Activated effector memory CD4-positive, alpha-beta T cell treated with anti-CD3 and anti-CD28 coated beads, Interleukin-2, amount 50 U/mL, for 16 hours (primary cell): Measurements from ENCODE around the gene BABAM2.
"Not testable (repeated sequence)": the region's sequence is repeated elsewhere in the genome, so short reads cannot be mapped to it uniquely, and the experiment has no call there.

Source experiments
- DNase-seq: peaks from one replicate; pipeline ENCODE4 v3.0.0-alpha.2; 2020

BABAM2 gene

DNA sequence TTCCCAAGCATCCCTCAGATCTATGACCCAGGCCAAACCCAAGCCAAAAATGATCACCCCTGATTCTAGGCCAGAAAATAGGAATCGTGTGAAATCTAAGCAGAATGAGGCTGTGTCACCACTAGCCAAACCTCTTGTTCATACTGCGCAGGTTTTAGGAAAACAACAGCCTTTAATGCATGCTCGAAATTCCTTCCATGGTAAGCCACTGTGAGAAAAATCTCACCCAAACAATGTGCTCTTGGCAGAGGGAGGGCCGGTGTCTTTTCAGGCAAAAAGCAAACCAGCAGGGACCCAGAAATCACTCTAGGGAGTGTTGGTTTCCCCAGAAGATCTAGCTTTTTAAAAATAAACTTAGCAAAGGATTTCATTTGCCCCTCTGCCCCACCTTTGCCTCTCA lies 430.9 kb downstream of the BABAM2 start:
- no peak for DNase-seq

DNA sequence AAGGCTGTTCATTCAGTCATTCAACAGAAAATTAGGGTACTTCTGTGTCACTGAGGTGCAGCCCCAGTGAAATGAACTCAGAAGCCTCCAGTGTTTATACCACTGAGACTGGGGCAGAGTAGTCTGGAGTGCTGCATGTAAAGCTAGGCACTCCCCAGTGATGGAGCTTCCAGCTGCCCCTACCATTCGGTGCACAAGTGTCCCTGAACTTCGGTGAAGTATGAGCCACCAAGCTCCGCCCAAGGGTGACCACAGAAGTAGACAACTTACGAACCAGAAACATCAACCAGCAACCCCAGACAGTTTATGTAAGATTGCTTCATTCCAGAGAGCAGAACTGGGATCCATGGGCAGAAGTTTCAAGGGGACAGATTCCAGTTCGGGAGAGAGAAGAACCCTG lies 431.5 kb downstream of the BABAM2 start:
- no peak for DNase-seq

DNA sequence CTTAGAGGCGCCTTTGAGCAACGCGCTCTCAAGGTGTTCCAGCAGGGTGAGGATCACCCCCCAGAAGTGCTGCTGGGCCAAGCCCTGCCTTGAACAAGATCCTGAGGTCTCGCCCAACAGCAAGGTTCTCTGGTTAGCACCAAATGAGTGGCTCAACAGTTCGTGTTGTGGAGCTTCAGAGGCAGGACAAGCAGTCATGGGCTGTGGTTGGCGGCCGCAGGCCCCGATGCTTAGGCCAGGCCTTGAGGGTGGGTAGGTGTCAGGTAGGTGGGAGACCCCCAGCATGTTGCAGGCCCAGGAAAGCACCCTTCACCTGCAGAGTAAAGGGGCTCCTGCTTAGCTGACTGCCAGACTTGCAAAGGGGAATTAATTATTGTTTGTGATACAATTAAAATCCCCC lies 431.9 kb downstream of the BABAM2 start:
- DNase-seq = no peak

DNA sequence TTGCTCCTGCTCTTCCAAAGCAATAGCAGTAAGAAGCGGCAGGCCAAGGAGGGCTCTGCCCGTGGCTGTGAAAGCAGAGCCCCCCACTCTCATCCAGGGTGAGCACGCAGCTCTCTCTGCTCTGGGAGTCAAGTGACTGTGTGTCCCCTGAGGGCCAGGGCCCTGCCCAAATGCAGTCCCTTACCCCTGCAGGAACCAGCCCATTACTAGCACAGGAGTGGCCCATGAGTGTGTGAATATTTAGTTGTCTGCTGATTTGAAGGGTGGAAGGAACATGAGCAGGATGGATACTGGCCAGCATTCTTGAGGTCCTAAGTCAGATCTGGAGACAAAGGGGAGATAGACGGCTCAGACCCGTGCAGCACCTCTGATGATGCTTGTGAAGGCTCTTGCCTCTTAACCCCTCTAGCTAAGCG lies 432.5 kb downstream of the BABAM2 start:
- no peak for DNase-seq

DNA sequence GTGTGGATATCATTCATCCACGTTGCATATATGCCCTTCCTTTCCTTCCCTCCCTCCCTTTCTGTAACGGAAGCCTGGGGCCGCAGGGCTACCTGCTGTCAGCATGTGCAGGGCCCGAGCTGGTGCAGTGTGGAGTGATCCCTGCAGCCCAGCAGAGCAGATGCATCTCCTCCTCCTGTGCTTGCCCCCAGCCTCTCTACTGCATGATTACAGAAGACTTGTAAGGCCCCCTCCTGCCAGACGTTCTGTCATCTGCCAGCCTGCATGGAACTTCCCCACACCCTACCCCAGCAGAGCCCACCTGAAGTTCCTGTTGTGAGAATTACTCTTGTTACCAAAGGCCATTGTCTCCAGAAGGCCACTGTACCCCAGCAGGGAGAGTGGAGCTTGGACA lies 434.6 kb downstream of the BABAM2 start:
- no peak for DNase-seq

DNA sequence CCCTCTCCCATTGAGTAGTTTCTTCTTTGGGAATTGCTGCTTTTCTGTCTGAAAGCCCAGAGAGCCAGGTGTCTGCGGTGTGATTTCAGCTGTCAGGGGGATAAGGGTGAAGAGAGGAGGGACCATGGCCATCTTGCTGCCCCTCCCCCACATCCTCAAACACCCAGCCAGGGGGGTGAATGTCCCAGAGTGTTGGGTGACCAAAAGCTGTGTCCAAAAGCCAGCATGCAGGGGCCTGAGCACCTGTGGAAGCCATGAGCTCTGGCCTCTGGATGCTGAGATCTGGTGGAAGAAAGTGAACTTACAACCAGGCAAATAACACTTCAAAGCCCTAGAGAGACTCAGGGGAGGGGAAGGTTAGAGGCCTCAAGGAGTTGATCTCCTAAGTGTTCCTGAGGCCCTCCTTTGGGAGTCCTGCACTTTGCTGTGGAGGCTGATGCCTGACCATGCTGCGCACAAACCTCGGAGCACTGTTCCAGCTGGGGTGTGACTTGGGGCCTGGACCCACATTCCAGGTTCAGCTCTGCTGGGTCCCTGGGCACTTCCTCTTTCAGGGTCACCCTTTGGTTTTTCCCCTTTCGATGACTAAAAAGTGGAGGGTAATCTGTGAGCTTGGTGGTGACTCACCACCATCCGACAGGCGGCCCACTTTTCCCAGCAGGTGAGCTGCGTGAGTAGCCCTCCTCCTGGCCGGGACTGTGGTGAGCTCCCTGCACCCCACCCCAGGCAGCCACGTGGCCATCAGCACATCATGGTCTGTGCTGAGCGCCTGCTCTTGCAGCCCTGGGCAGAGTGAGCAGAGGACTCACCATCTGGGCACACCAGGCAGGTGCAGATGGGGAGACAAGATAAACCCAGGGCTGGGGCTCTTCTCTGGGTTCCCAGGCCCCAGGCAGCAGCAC lies 435.3 kb downstream of the BABAM2 start:
- no peak for DNase-seq

DNA sequence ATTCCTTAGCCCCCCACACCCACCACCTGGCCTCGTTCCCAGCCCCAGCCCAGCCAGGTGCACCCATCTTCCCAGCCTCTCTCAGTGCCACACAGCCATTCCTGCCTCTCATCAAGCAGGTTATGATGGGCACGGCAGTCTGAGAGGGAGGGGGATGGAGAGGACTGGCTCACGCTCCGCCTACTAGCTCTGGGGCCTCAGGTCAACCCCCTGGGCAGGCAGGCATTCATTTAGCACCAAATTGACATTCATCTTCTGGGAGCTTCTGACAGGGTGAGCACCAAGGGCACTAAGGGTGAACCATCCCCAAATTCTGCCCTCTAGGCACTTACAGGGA lies 435.9 kb downstream of the BABAM2 start:
- no peak for DNase-seq

DNA sequence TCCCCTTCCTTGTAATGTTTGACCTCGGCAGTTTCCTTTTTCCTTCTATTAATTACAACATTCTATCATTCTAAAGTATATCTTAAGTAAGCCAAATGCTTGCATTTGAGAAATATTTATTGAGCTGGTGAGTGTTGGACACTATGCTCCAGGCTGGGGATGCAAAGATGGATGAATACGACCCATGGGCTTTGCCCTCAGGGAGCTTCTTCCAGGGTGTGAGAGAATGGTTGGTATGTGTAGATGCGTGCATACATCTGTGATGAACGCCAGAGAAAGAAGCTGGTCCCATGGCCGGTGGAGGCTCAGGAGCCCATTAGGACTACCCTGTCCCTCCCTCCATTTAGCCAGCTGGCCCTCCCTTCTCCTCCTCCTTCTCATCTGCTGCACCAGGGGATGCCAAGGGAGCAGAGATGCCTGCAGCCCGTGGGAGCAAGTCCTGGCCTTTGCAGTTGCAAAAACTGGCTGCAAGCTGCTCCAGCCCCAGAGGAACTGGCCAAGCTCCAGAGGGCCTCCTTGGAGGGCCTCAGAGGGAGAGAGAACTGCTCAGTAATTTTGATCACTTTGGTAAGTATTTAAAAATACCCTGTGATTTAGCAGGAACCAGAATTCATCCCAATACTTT lies 436.5 kb downstream of the BABAM2 start:
- no peak for DNase-seq

DNA sequence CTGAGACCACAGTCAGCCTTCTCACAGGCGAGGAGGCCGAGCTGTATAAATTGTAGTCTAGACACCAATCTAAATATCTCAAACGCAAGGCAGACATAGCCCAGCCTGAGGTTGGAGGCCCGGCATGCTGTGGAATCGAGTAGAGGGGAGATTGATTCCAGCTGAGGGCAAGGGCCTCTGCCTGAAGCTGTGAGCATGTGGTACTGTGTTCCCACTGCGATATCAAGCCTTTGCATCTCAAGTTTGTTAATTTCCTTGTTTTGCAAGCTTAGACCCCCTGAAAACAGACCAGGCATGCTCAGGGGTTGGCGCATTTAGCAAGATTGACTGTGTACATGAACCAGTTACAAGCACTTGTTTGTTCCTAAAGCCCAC lies 437.0 kb downstream of the BABAM2 start:
- no peak for DNase-seq

DNA sequence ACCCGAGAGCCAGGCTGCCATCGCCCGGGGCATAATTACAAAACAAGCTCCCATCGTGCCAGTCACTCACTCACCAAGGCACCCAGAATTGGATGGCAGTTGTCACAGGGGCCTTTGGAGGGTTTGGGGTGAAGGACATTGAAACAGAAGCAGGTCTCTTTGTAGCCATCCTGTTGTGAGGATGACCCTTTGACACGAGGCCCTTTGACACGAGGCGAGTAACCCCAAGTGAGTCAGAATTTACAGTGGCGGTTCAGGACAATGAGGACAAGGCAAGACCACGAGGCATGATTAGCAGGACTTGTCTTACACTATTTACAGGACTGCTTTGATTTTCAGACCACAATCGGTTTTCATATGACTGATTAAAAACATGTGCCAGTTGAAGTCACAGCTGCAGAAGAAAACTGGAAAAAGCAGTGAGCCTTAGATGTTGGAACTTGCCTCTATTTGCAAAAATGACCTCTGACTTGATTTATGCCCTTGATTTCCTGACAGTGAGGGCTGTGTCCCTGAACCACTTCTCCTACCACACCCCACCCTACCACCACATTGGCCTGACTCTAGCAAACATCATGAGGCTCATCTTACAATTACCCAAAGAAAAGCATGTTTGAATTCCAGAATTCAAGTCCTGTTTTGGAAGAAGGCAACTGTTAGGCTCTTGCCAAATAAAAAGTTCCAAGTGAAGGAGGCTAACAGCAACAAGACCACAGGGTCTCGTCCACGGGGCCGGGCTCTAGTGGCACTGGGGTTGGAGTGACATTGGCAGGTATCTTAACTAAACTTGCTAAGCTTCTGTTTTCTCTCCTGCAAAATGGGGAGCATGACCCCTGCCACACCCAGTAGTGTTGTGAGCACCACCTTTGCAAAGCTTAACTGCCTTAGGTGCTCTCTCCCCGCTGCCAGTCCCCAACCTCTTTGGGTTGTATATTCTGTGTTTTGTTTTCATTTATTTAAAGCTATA lies 437.7 kb downstream of the BABAM2 start:
- no peak for DNase-seq

DNA sequence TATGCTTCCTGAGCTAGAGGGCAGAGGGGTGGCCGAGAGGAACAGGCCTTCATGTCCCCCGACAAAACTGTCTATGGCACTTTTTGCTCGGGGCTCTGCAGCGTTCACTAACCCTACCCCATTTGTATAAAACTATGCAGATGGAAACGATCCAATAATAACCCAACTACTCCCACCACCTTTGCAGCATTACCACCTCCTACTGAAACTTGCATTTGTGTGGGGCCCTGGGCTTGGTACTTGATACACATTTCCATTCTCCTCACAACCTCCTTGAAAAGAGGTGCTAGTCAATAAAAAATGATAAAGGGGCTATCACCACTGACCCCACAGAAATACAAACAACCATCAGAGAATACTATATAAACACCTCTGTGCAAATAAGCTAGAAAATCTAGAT lies 438.7 kb downstream of the BABAM2 start:
- no peak for DNase-seq

DNA sequence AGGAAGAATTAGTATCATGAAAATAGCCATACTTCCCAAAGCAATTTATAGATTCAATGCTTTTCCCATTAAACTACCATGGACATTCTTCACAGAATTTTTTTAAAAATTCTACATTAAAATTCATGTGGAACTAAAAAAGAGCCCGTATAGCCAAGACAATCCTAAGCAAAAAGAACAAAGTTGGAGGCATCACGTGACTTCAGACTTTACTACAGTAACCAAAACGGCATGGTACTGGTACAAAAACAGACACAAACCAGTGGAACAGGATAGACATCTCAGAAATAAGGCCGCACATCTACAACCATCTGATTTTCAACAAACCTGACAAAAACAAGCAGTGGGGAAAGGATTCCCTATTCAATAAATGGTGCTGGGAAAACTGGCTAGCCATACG lies 440.2 kb downstream of the BABAM2 start:
- DNase-seq = not testable (repeated sequence)

DNA sequence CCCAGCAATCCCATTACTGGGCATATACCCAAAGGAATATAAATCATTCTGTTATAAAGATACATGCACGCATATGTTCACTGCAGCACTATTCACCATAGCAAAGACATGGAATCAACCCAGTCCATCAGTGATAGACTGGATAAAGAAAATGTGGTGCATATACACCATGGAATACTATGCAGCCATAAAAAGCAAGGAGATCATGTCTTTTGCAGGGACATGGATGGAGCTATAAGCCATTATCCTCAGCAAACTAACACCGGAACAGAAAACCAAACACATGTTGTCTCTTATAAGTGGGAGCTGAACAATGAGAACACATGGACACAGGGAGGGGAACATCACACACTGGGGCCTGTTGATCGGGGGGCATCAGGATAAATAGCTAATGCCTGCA lies 441.3 kb downstream of the BABAM2 start:
- DNase-seq = not testable (repeated sequence)

DNA sequence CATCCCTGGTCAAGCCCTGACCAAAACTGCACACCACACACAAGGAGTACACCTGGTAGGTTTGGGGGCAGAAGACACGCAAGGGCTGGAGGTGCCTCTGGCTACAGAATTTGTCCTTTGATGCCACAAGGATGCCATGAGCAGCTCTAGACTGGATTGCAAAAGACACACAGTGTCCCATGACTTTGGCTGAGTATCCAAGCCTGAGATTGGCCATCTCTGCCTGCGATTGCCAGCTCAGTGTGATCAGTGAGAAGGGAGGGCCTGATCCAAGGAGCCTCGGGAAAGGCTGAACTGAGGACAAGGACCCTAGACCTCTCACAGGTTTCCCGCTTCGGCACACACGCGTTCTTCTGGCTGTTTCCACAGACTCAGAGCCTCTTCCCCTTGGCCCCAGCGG lies 442.2 kb downstream of the BABAM2 start:
- DNase-seq = no peak

DNA sequence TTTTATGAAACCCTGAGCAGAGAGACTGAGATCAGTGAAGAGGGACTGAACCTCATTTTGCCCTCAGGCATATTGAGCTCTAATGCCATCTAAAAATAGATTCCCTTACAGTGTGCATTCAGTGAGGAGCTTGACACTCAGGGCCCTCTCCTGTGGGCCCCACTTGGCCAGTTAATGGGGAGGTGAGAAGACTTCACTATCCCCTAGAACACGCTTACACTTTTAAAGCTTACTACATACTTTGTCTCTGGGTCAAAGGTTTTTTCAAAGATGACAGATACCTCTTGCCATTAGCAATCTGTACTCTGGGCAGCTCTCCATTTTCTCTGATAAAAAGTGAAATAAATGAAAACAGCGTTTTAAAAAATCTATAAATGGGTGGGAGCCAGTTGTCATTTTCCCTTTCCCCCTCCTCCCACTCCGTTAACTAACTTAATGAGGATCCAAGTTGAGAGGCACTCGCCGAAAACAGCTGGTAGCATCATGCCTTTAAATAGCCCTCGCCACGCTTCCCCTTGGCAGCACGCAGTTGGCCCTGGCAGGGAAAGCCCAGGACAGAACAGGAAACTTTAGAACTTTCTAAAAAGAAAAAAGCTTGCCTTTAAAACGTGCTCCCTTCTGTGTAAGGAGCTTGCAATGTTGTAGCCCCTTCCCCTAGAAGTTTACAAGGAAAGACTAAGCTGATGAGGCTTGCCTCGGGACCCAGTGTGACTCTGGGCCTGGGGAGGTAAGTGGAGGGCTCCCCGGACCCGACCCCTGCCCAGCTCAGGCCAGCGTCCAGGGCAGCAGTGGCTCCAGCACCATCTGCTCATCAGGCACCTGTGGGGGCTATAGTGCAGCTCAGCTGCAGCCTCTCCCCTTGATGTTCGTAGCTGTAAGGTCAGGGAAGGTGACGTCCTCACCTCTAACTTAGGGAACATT lies 443.3 kb downstream of the BABAM2 start:
- DNase-seq = no peak

DNA sequence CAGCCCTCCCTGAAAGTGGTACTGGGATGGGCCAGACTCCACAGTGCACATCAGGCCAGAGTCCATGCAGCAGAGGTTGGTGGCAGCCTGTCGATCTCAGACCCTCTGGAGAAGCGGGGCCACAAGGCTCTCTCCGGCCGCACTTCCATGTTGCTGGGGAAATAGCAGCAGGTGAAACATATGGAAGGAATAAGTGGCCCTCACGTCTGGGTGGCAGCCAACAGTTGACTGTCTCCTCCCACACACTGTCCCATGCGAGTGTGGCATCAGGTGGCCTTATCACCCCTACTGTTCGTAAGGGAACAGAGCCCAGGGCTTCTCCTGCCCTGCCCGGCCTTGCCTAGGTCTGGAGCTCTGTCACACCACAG lies 444.0 kb downstream of the BABAM2 start:
- no peak for DNase-seq

DNA sequence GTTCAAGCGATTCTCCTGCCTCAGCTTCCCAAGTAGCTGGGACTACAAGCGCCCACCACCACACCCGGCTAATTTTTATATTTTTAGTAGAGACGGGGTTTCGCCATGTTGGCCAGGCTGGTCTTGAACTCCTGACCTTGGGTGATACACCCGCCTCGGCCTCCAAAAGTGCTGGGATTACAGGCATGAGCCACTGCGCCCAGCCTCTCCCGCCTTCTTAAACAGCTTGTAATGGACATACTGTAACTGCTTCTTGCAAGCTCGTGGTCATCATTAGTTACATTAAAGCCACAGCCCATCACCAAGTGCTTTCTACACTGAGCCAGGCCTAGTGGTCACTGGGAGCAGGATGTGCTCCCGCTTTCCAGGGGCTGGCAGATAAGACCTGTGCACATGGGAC lies 444.7 kb downstream of the BABAM2 start:
- not testable (repeated sequence) for DNase-seq

DNA sequence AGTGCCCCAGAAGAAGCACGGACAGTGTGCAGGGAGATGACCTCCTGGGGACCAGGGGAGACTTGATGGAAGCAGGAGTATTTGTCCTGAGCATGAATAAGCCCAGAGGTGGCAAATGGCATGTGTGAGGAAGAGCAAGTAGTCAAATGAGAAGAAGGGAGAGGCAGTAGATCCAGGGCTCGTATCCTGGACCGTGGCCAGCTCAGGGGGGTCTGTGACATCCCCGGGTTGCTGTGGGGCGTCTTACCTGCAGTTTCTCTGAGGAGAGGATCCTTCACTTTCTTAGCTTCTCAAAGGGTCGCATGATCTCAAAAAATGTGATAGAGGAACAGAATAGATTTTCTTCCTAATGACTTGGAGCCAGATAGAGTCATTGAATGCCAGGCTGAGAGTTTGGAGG lies 445.1 kb downstream of the BABAM2 start:
- DNase-seq = no peak

DNA sequence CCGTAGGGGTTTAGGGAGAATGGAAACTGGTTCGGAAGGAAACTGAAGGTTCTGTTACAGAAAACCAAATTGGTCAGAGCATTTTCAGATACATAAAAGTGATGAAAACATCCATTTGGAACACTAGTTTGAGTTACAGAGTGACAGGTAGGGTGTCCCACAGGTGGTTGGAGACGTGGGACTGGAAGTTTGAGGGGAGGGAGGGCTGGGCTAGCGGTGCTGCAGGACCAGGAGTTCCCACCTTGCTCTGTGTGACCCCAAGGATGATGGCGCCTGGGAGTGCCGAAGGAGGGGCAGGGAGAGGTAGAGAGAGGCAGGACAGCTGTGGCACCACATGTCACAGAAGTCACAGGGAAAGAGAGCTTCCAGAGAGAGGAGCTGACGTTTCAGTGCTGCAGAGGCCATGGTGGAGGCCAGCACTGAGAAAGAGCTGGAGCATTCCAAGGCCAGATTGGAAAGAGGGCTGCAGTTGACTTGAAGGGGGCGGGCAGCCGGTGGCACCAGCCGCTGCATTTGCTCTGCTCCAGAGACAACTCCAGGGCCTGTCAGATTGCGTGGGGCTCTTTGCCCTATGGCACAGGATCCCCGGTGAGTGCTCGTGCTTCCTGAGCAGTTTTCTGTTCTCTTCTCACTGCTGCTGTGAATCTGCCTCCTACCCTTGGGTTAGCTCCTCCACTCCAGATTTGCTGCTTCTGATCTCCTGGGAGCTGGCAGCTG lies 445.9 kb downstream of the BABAM2 start:
- no peak for DNase-seq

DNA sequence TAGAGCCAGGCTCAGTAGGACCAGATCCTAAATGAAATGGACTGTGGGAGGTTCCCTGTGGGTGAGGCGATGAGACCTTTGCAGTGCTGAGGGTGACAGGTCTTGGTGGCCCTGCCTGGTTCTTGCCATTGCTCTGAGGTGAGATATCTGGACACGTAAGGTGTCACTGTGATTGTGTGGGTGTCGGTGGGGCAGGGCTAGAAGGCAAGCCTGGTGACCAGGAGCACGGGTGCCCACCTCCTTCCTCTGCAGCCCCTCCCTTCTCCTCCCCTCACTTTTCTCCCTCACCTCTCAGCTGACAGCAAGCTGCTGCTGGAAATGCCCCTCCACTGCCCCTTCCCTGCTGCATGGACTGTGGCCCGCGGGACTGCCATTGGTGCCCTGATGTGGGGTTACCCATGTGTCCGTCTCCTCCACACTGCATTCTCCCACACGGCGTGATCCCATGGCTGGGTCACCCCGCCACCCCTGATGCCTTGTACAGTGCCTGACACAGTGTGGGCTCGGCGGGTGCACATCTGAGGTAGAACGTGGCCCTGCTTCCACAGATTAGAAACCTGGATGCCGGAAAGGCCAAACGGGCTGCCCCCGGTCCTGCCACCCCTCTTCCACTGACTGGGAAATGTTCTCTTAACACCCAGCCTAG lies 446.6 kb downstream of the BABAM2 start:
- no peak for DNase-seq
